Measurements from ENCODE around the gene CACNA1D. TPM values are rescaled to one million over a fixed set of nuclear protein-coding genes. Genes with fewer than 3 reads are reported as not detected.

CACNA1D gene
- total RNA-seq, 5 donors from 2014 or later (not counting 1 experiment from before 2014, with no cell fraction given): 0.09 to 0.47 (median 0.34) TPM; not detected in 1

DNA sequence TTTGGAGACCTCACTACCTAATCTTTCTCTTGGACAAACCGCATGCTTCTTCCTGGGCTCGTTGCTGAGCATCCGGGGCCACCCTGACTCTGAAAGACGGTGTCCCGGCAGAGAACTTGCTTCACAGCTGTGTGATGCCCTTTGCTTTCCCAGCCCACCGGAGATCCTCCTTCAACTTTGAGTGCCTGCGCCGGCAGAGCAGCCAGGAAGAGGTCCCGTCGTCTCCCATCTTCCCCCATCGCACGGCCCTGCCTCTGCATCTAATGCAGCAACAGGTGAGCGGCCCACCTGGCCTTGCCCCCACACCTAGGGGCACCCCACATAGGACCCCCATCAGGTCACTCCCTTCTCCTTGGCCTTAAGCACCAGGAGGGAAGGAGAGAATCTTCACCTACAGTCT, 314.1 kb downstream of the CACNA1D start:
- Mint-ChIP-seq H3K4me1 (no peaks in the 10 kb centered on the region), H3K9me3 (no peaks in the 10 kb centered on the region), H3K27ac (no peak overlapping the region), H3K27me3 (peaks cover 6 to 17% of the 10 kb centered on the region in 2 donors), H3K4me3 (no peak overlapping the region), H3K36me3 (no peaks in the 10 kb centered on the region)
- Histone ChIP-seq H3K4me3 (ENCODE audit: control insufficient read depth in 1 of 2, extremely low read depth in 1 of 2, low read length in 1 of 2) (no peak overlapping the region), H3K9me3 (no peaks in the 10 kb centered on the region), H3K27ac (ENCODE audit: low read length) (no peak overlapping the region), H3K36me3 (ENCODE audit: control insufficient read depth in 2 of 2, extremely low read depth in 1 of 2, insufficient read depth in 1 of 2, low read length in 1 of 2) (no peaks in the 10 kb centered on the region), H3K4me1 (ENCODE audit: control insufficient read depth in 1 of 2, extremely low read depth in 1 of 2, insufficient read depth in 2 of 2, low read length in 2 of 2) (no peaks in the 10 kb centered on the region), H3K27me3 (replicated peaks in 1 of 2; ENCODE audit: control insufficient read depth in 2 of 2, extremely low read depth in 1 of 2, insufficient read depth in 2 of 2, low read length in 1 of 2) (peaks cover 0 to 31% of the 10 kb centered on the region in 2 experiments)
- ChIA-PET POLR2A (no interaction called here), CTCF (interaction anchor here (0.7 kb wide), 2 partner anchors 24 to 101 kb away, joined by 3 read pairs; no protein-coding TSS in a partner anchor)
- DNase-seq (peak in 1 of 35 experiments; percentile 20), ATAC-seq (replicated peaks in 1 of 4) (no peak)
- 96% methylated on average over 7 of the region's 13 CpGs for WGBS (ENCODE audit: insufficient coverage)

DNA sequence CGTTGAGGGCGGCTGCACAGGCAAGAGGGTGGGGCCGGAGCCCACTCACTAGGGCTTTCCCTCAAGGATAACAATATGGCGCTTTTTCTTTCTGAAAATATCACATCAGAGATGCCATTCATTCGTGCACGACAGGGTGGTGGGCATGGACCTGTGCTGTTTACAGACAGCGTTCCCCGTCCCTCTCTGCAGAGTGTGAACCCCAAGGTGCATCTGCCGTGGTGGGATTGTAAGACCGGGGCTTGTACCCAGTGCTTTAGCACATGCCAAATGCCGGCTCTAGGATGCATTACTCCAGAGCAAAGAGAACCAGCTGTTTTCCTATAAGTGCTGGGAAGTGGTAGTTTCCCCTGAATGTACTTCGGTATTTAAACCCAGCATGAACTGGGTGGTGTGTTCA, 314.9 kb downstream of the CACNA1D start:
- peaks cover 6 to 15% of the 10 kb centered on the region in 2 donors for H3K27me3 Mint-ChIP-seq
- CTCF ChIA-PET: no interaction called here
- 84% methylated on average over 11 of the region's 12 CpGs for WGBS (ENCODE audit: insufficient coverage)

DNA sequence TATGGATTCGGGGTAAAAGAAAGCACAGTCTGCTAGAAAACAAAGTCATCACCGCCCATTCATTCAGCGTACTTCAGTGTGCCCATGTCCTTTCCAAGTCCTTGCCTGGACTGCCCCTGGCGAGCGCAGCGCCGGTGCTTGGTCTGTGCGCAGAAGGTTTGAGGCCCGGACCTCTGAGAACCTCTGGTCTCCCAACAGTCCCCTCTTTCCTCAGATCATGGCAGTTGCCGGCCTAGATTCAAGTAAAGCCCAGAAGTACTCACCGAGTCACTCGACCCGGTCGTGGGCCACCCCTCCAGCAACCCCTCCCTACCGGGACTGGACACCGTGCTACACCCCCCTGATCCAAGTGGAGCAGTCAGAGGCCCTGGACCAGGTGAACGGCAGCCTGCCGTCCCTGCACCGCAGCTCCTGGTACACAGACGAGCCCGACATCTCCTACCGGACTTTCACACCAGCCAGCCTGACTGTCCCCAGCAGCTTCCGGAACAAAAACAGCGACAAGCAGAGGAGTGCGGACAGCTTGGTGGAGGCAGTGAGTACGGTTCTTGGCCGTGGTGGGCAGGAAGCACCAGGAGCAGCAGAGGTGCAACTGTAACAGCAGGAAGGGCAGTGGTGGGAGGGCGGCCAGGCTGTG, 315.5 kb downstream of the CACNA1D start:
- H3K27me3 Mint-ChIP-seq: peaks cover 6 to 15% of the 10 kb centered on the region in 2 donors
- no peaks in the 10 kb centered on the region for H3K36me3 ChIP-seq (ENCODE audit: control insufficient read depth in 2 of 2, extremely low read depth in 1 of 2, insufficient read depth in 1 of 2, low read length in 1 of 2)
- DNase-seq (peak in 1 of 35 experiments; percentile 17), ATAC-seq (replicated peaks in 1 of 4) (no peak)
- H3K4me3 ChIP-seq (ENCODE audit: control insufficient read depth in 1 of 2, extremely low read depth in 1 of 2, low read length in 1 of 2): no peak overlapping the region
- no peak overlapping the region for H3K27ac Mint-ChIP-seq
- 87% methylated on average over 19 of the region's 28 CpGs for WGBS (ENCODE audit: insufficient coverage)
- no peaks in the 10 kb centered on the region for H3K4me1 ChIP-seq (ENCODE audit: control insufficient read depth in 1 of 2, extremely low read depth in 1 of 2, insufficient read depth in 2 of 2, low read length in 2 of 2)
- POLR2A ChIA-PET: no interaction called here
- CTCF ChIA-PET: no interaction called here
- no peak overlapping the region for H3K4me3 Mint-ChIP-seq
- no peaks in the 10 kb centered on the region for H3K9me3 ChIP-seq
- no peaks in the 10 kb centered on the region for H3K4me1 Mint-ChIP-seq
- peaks cover 0 to 27% of the 10 kb centered on the region in 2 experiments for H3K27me3 ChIP-seq (replicated peaks in 1 of 2; ENCODE audit: control insufficient read depth in 2 of 2, extremely low read depth in 1 of 2, insufficient read depth in 2 of 2, low read length in 1 of 2)
- H3K27ac ChIP-seq (ENCODE audit: low read length): no peak overlapping the region
- no peaks in the 10 kb centered on the region for H3K9me3 Mint-ChIP-seq
- H3K36me3 Mint-ChIP-seq: no peaks in the 10 kb centered on the region

More for the DNA sequence above, 314.9 kb downstream of the CACNA1D start:
- no peak for DNase-seq
- H3K4me1 Mint-ChIP-seq: no peaks in the 10 kb centered on the region
- Histone ChIP-seq H3K4me3 (ENCODE audit: control insufficient read depth in 1 of 2, extremely low read depth in 1 of 2, low read length in 1 of 2) (no peak overlapping the region), H3K27ac (ENCODE audit: low read length) (no peak overlapping the region), H3K4me1 (ENCODE audit: control insufficient read depth in 1 of 2, extremely low read depth in 1 of 2, insufficient read depth in 2 of 2, low read length in 2 of 2) (no peaks in the 10 kb centered on the region), H3K36me3 (ENCODE audit: control insufficient read depth in 2 of 2, extremely low read depth in 1 of 2, insufficient read depth in 1 of 2, low read length in 1 of 2) (no peaks in the 10 kb centered on the region), H3K9me3 (no peaks in the 10 kb centered on the region), H3K27me3 (replicated peaks in 1 of 2; ENCODE audit: control insufficient read depth in 2 of 2, extremely low read depth in 1 of 2, insufficient read depth in 2 of 2, low read length in 1 of 2) (peaks cover 0 to 29% of the 10 kb centered on the region in 2 experiments)
- no peaks in the 10 kb centered on the region for H3K36me3 Mint-ChIP-seq
- POLR2A ChIA-PET: no interaction called here
- no peak overlapping the region for H3K27ac Mint-ChIP-seq
- no peak for ATAC-seq (replicated peaks in 1 of 4)
- no peak overlapping the region for H3K4me3 Mint-ChIP-seq
- no peaks in the 10 kb centered on the region for H3K9me3 Mint-ChIP-seq

DNA sequence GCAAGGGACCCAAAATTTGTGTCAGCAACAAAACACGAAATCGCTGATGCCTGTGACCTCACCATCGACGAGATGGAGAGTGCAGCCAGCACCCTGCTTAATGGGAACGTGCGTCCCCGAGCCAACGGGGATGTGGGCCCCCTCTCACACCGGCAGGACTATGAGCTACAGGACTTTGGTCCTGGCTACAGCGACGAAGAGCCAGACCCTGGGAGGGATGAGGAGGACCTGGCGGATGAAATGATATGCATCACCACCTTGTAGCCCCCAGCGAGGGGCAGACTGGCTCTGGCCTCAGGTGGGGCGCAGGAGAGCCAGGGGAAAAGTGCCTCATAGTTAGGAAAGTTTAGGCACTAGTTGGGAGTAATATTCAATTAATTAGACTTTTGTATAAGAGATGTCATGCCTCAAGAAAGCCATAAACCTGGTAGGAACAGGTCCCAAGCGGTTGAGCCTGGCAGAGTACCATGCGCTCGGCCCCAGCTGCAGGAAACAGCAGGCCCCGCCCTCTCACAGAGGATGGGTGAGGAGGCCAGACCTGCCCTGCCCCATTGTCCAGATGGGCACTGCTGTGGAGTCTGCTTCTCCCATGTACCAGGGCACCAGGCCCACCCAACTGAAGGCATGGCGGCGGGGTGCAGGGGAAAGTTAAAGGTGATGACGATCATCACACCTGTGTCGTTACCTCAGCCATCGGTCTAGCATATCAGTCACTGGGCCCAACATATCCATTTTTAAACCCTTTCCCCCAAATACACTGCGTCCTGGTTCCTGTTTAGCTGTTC, 316.9 kb downstream of the CACNA1D start:
- Histone ChIP-seq H3K36me3 (ENCODE audit: control insufficient read depth in 2 of 2, extremely low read depth in 1 of 2, insufficient read depth in 1 of 2, low read length in 1 of 2) (no peaks in the 10 kb centered on the region), H3K4me3 (ENCODE audit: control insufficient read depth in 1 of 2, extremely low read depth in 1 of 2, low read length in 1 of 2) (no peak overlapping the region), H3K9me3 (no peaks in the 10 kb centered on the region), H3K27ac (ENCODE audit: low read length) (no peak overlapping the region), H3K4me1 (ENCODE audit: control insufficient read depth in 1 of 2, extremely low read depth in 1 of 2, insufficient read depth in 2 of 2, low read length in 2 of 2) (no peaks in the 10 kb centered on the region), H3K27me3 (replicated peaks in 1 of 2; ENCODE audit: control insufficient read depth in 2 of 2, extremely low read depth in 1 of 2, insufficient read depth in 2 of 2, low read length in 1 of 2) (peaks cover 0 to 22% of the 10 kb centered on the region in 2 experiments)
- CTCF ChIA-PET: no interaction called here
- 85% methylated on average over 19 of the region's 24 CpGs for WGBS (ENCODE audit: insufficient coverage)
- no peaks in the 10 kb centered on the region for H3K4me1 Mint-ChIP-seq
- no peaks in the 10 kb centered on the region for H3K36me3 Mint-ChIP-seq
- no peak overlapping the region for H3K4me3 Mint-ChIP-seq
- no peak overlapping the region for H3K27ac Mint-ChIP-seq
- DNase-seq (peak in 1 of 35 experiments; percentile 20), ATAC-seq (replicated peaks in 1 of 4) (no peak)
- POLR2A ChIA-PET: no interaction called here
- peaks cover 6 to 12% of the 10 kb centered on the region in 2 donors for H3K27me3 Mint-ChIP-seq
- no peaks in the 10 kb centered on the region for H3K9me3 Mint-ChIP-seq

DNA sequence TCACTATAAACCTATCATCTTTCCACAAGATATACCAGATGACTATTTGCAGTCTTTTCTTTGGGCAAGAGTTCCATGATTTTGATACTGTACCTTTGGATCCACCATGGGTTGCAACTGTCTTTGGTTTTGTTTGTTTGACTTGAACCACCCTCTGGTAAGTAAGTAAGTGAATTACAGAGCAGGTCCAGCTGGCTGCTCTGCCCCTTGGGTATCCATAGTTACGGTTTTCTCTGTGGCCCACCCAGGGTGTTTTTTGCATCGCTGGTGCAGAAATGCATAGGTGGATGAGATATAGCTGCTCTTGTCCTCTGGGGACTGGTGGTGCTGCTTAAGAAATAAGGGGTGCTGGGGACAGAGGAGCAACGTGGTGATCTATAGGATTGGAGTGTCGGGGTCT, 318.0 kb downstream of the CACNA1D start:
- Histone ChIP-seq H3K27ac (ENCODE audit: low read length) (no peak overlapping the region), H3K36me3 (ENCODE audit: control insufficient read depth in 2 of 2, extremely low read depth in 1 of 2, insufficient read depth in 1 of 2, low read length in 1 of 2) (no peaks in the 10 kb centered on the region), H3K9me3 (no peaks in the 10 kb centered on the region), H3K4me3 (ENCODE audit: control insufficient read depth in 1 of 2, extremely low read depth in 1 of 2, low read length in 1 of 2) (no peak overlapping the region), H3K4me1 (ENCODE audit: control insufficient read depth in 1 of 2, extremely low read depth in 1 of 2, insufficient read depth in 2 of 2, low read length in 2 of 2) (peaks cover 0 to 2% of the 10 kb centered on the region in 2 experiments), H3K27me3 (replicated peaks in 1 of 2; ENCODE audit: control insufficient read depth in 2 of 2, extremely low read depth in 1 of 2, insufficient read depth in 2 of 2, low read length in 1 of 2) (peaks cover 0 to 20% of the 10 kb centered on the region in 2 experiments)
- WGBS (ENCODE audit: insufficient coverage): 77% methylated on average over 4 of the region's 4 CpGs
- Mint-ChIP-seq H3K4me1 (no peaks in the 10 kb centered on the region), H3K4me3 (no peak overlapping the region), H3K9me3 (no peaks in the 10 kb centered on the region), H3K27ac (no peak overlapping the region), H3K36me3 (no peaks in the 10 kb centered on the region), H3K27me3 (peaks cover 5 to 6% of the 10 kb centered on the region in 2 donors)
- ChIA-PET CTCF (no interaction called here), POLR2A (no interaction called here)
- ATAC-seq (replicated peaks in 1 of 4): no peak
- DNase-seq: no peak

DNA sequence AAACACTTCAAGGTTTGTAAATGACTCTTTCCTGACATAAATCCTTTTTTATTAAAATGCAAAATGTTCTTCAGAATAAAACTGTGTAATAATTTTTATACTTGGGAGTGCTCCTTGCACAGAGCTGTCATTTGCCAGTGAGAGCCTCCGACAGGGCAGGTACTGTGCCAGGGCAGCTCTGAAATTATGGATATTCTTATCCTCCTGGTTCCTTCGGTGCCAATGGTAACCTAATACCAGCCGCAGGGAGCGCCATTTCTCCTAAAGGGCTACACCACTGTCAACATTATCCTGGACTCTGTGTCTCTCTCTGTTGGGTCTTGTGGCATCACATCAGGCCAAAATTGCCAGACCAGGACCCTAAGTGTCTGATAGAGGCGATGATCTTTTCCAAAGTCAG, 318.8 kb downstream of the CACNA1D start:
- ATAC-seq (replicated peaks in 1 of 4): no peak
- peaks cover 0 to 27% of the 10 kb centered on the region in 2 experiments for H3K27me3 ChIP-seq (replicated peaks in 1 of 2; ENCODE audit: control insufficient read depth in 2 of 2, extremely low read depth in 1 of 2, insufficient read depth in 2 of 2, low read length in 1 of 2)
- Mint-ChIP-seq H3K27me3 (peaks cover 4 to 8% of the 10 kb centered on the region in 2 donors), H3K9me3 (no peaks in the 10 kb centered on the region), H3K27ac (no peak overlapping the region), H3K36me3 (no peaks in the 10 kb centered on the region), H3K4me1 (peaks cover 0 to 3% (median 0%) of the 10 kb centered on the region in 3 donors), H3K4me3 (no peak overlapping the region)
- no peak for DNase-seq
- ChIA-PET CTCF (no interaction called here), POLR2A (no interaction called here)
- H3K27ac ChIP-seq (ENCODE audit: low read length): no peak overlapping the region
- peaks cover 0 to 7% of the 10 kb centered on the region in 2 experiments for H3K4me1 ChIP-seq (ENCODE audit: control insufficient read depth in 1 of 2, extremely low read depth in 1 of 2, insufficient read depth in 2 of 2, low read length in 2 of 2)
- H3K36me3 ChIP-seq (ENCODE audit: control insufficient read depth in 2 of 2, extremely low read depth in 1 of 2, insufficient read depth in 1 of 2, low read length in 1 of 2): no peaks in the 10 kb centered on the region
- H3K4me3 ChIP-seq (ENCODE audit: control insufficient read depth in 1 of 2, extremely low read depth in 1 of 2, low read length in 1 of 2): no peak overlapping the region
- no peaks in the 10 kb centered on the region for H3K9me3 ChIP-seq
- WGBS (ENCODE audit: insufficient coverage): 87% methylated on average over 4 of the region's 5 CpGs

Measured in T-cell (primary cell).